ENCODE data around the gene PKIG. TPM values are rescaled to one million over a fixed set of nuclear protein-coding genes. Genes with fewer than 3 reads are reported as not detected.

The PKIG gene
- total and polyA plus RNA-seq, 10 of the 15 experiments (the other 5 are each of a cell fraction or from before 2014, with no cell fraction given), result 5.7 to 82.3 (median 39.7) TPM

- H3K27ac ChIP-seq (ENCODE audit: control insufficient read depth, insufficient read depth), result no peak overlapping the region
- SMC1A ChIA-PET (ENCODE audit: uncharacterized antibody, unreplicated experiment), result interaction anchor here (1.1 kb wide), 1 partner anchor 14 kb away, joined by 5 read pairs; no protein-coding TSS in a partner anchor
- TF ChIP-seq, protein P1, sequence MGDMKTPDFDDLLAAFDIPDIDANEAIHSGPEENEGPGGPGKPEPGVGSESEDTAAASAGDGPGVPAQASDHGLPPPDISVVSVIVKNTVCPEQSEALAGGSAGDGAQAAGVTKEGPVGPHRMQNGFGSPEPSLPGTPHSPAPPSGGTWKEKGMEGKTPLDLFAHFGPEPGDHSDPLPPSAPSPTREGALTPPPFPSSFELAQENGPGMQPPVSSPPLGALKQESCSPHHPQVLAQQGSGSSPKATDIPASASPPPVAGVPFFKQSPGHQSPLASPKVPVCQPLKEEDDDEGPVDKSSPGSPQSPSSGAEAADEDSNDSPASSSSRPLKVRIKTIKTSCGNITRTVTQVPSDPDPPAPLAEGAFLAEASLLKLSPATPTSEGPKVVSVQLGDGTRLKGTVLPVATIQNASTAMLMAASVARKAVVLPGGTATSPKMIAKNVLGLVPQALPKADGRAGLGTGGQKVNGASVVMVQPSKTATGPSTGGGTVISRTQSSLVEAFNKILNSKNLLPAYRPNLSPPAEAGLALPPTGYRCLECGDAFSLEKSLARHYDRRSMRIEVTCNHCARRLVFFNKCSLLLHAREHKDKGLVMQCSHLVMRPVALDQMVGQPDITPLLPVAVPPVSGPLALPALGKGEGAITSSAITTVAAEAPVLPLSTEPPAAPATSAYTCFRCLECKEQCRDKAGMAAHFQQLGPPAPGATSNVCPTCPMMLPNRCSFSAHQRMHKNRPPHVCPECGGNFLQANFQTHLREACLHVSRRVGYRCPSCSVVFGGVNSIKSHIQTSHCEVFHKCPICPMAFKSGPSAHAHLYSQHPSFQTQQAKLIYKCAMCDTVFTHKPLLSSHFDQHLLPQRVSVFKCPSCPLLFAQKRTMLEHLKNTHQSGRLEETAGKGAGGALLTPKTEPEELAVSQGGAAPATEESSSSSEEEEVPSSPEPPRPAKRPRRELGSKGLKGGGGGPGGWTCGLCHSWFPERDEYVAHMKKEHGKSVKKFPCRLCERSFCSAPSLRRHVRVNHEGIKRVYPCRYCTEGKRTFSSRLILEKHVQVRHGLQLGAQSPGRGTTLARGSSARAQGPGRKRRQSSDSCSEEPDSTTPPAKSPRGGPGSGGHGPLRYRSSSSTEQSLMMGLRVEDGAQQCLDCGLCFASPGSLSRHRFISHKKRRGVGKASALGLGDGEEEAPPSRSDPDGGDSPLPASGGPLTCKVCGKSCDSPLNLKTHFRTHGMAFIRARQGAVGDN (IDR thresholded peaks at IDR 0.05), result no peak
- TF ChIP-seq BCL11A (IDR thresholded peaks at IDR 0.05; ENCODE audit: low read depth, low read length) (no peak), HDGF (IDR thresholded peaks at IDR 0.05) (no peak), MTA3 (IDR thresholded peaks at IDR 0.05; ENCODE audit: borderline replicate concordance, low read length) (no peak), ATF7 (IDR thresholded peaks at IDR 0.05; ENCODE audit: low read depth) (no peak), BCL3 (IDR thresholded peaks at IDR 0.05; ENCODE audit: borderline replicate concordance, insufficient read depth, low read depth, low read length, poor library complexity, severe bottlenecking) (no peak), SMAD1 (IDR thresholded peaks at IDR 0.05; ENCODE audit: low read depth, partially characterized antibody) (no peak), NFIC (IDR thresholded peaks at IDR 0.05; ENCODE audit: low read depth, low read length) (no peak), ZNF217 (IDR thresholded peaks at IDR 0.05) (no peak), ASH2L (IDR thresholded peaks at IDR 0.05; ENCODE audit: borderline replicate concordance, low read depth) (no peak), EED (IDR thresholded peaks at IDR 0.05; ENCODE audit: low read depth) (no peak), CREB1 (IDR thresholded peaks at IDR 0.05; ENCODE audit: low read depth) (no peak), KLF5 (IDR thresholded peaks at IDR 0.05; ENCODE audit: partially characterized antibody) (no peak), PBX3 (IDR thresholded peaks at IDR 0.05; ENCODE audit: insufficient replicate concordance, low read depth, low read length) (no peak), CHD1 (IDR thresholded peaks at IDR 0.05; ENCODE audit: low read depth, low read length) (no peak), IRF4 (IDR thresholded peaks at IDR 0.05; ENCODE audit: low read depth, low read length) (no peak)
- TF ChIP-seq, protein P2, sequence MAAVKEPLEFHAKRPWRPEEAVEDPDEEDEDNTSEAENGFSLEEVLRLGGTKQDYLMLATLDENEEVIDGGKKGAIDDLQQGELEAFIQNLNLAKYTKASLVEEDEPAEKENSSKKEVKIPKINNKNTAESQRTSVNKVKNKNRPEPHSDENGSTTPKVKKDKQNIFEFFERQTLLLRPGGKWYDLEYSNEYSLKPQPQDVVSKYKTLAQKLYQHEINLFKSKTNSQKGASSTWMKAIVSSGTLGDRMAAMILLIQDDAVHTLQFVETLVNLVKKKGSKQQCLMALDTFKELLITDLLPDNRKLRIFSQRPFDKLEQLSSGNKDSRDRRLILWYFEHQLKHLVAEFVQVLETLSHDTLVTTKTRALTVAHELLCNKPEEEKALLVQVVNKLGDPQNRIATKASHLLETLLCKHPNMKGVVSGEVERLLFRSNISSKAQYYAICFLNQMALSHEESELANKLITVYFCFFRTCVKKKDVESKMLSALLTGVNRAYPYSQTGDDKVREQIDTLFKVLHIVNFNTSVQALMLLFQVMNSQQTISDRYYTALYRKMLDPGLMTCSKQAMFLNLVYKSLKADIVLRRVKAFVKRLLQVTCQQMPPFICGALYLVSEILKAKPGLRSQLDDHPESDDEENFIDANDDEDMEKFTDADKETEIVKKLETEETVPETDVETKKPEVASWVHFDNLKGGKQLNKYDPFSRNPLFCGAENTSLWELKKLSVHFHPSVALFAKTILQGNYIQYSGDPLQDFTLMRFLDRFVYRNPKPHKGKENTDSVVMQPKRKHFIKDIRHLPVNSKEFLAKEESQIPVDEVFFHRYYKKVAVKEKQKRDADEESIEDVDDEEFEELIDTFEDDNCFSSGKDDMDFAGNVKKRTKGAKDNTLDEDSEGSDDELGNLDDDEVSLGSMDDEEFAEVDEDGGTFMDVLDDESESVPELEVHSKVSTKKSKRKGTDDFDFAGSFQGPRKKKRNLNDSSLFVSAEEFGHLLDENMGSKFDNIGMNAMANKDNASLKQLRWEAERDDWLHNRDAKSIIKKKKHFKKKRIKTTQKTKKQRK (IDR thresholded peaks at IDR 0.05; ENCODE audit: low read depth, low read length), result no peak
These were observed 20.5 kb upstream of the PKIG start for GRCh38 chr20:44561876-44562275.

More at GRCh38 chr20:44561876-44562275, 20.5 kb upstream of the PKIG start:
- Histone ChIP-seq H3K4me2 (ENCODE audit: control insufficient read depth, insufficient read depth) (no peak overlapping the region), H3K9ac (ENCODE audit: control insufficient read depth, insufficient read depth, low read length) (no peak overlapping the region), H2AFZ (ENCODE audit: control insufficient read depth, low read depth, low read length) (no peak overlapping the region), H3K4me1 (ENCODE audit: control insufficient read depth, insufficient read depth, low read length) (peaks cover 2% of the 10 kb centered on the region; the same call in 1 of the 2 replicates), H3K27me3 (replicated peaks in 1 of 2; ENCODE audit: control insufficient read depth in 2 of 2, insufficient read depth in 2 of 2, low read length in 1 of 2) (no peaks in the 10 kb centered on the region), H3K79me2 (ENCODE audit: control insufficient read depth, insufficient read depth, low read length) (no peaks in the 10 kb centered on the region), H3K9me3 (replicated peaks; ENCODE audit: control insufficient read depth, insufficient read depth, low read length) (no peaks in the 10 kb centered on the region), H3K36me3 (ENCODE audit: control insufficient read depth in 2 of 2, insufficient read depth in 2 of 2, low read length in 1 of 2) (no peaks in the 10 kb centered on the region), H4K20me1 (ENCODE audit: control insufficient read depth, insufficient read depth) (no peaks in the 10 kb centered on the region), H3K4me3 (no peak overlapping the region)
- in situ Hi-C loops (cut with MboI) (no loop called here), intact Hi-C loops (cut with micrococcal nuclease; ENCODE audit: unreplicated experiment) (no loop called here)
- CTCF ChIA-PET, result interaction anchor here (1.0 to 1.4 kb wide), 3 partner anchors 14 to 730 kb away, joined by 3 to 4 read pairs (median 3); no protein-coding TSS in a partner anchor
- DNase-seq (ENCODE audit: low read depth, low spot score) (no peak), FAIRE-seq (no peak), ATAC-seq (no peak)
- POLR2A ChIA-PET, result no interaction called here
- RAD21 ChIA-PET (ENCODE audit: unreplicated experiment), result no interaction called here
- BruUV-seq (replicated peaks), result no TSS peak
